ENCODE measurements around the gene PAXX. TPM values are rescaled to one million over a fixed set of nuclear protein-coding genes. Genes with fewer than 3 reads are reported as not detected.

PAXX gene
- total RNA-seq, 2 donors from 2014 or later, result 49.9 to 57.3 TPM

DNA sequence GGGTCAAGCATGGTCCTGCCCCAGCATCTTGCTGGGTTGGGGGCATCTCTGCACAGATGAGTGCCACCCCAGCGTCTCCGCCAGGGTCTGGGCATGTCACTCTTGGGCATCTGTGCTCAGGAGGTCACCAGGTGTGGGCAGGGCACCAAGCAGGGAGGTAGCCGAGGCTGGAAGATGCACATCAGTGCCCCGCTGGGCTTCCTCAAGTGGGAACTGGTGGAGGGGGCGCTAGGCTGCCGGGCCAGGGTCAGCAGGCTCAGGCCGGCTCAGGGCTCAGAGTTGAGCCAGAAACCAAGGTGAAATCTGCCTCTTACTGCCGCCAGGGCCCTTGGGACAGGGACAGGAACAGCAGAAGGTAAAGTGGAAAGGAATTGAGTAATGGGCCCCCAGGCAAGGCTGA is 43.7 kb downstream of the PAXX start:
- Histone ChIP-seq H3K9me3 (no peaks in the 10 kb centered on the region), H3K27me3 (replicated peaks; ENCODE audit: insufficient read depth) (no peaks in the 10 kb centered on the region), H3K36me3 (peaks cover 10% of the 10 kb centered on the region), H3K4me1 (ENCODE audit: control insufficient read depth in 1 of 2, low read depth in 2 of 2) (no peaks in the 10 kb centered on the region), H3K4me3 (no peak overlapping the region), H3K27ac (no peak overlapping the region)
- ATAC-seq (ENCODE audit: insufficient number of reproducible peaks, low FRiP score, low read depth) (no peak), DNase-seq (ENCODE audit: low spot score) (no peak)
- TF ChIP-seq CTCF (IDR thresholded peaks at IDR 0.05), result no peak

- TF ChIP-seq CTCF (IDR thresholded peaks at IDR 0.05), result no peak
- no peak for ATAC-seq (ENCODE audit: insufficient number of reproducible peaks, low FRiP score, low read depth)
- Histone ChIP-seq H3K4me1 (ENCODE audit: control insufficient read depth in 1 of 2, low read depth in 2 of 2) (no peaks in the 10 kb centered on the region), H3K27me3 (replicated peaks; ENCODE audit: insufficient read depth) (no peaks in the 10 kb centered on the region), H3K4me3 (no peak overlapping the region), H3K36me3 (peaks cover 10% of the 10 kb centered on the region), H3K27ac (no peak overlapping the region), H3K9me3 (no peaks in the 10 kb centered on the region)
- DNase-seq (ENCODE audit: low spot score), result no peak
Observed at GRCh38 chr9:137037035-137037434, 44.8 kb downstream of the PAXX start.

- no peak for TF ChIP-seq CTCF (IDR thresholded peaks at IDR 0.05)
- Histone ChIP-seq H3K4me3 (no peak overlapping the region), H3K9me3 (no peaks in the 10 kb centered on the region), H3K36me3 (peaks cover 10% of the 10 kb centered on the region), H3K27ac (no peak overlapping the region), H3K4me1 (ENCODE audit: control insufficient read depth in 1 of 2, low read depth in 2 of 2) (no peaks in the 10 kb centered on the region), H3K27me3 (replicated peaks; ENCODE audit: insufficient read depth) (no peaks in the 10 kb centered on the region)
- ATAC-seq (ENCODE audit: insufficient number of reproducible peaks, low FRiP score, low read depth) (no peak), DNase-seq (ENCODE audit: low spot score) (no peak)
Observed at GRCh38 chr9:137037483-137037882, 45.3 kb downstream of the PAXX start.

GRCh38 chr9:137038916-137039315 is 46.7 kb downstream of the PAXX start:
- TF ChIP-seq CTCF (IDR thresholded peaks at IDR 0.05), result no peak
- peaks cover 10% of the 10 kb centered on the region for H3K36me3 ChIP-seq

DNA sequence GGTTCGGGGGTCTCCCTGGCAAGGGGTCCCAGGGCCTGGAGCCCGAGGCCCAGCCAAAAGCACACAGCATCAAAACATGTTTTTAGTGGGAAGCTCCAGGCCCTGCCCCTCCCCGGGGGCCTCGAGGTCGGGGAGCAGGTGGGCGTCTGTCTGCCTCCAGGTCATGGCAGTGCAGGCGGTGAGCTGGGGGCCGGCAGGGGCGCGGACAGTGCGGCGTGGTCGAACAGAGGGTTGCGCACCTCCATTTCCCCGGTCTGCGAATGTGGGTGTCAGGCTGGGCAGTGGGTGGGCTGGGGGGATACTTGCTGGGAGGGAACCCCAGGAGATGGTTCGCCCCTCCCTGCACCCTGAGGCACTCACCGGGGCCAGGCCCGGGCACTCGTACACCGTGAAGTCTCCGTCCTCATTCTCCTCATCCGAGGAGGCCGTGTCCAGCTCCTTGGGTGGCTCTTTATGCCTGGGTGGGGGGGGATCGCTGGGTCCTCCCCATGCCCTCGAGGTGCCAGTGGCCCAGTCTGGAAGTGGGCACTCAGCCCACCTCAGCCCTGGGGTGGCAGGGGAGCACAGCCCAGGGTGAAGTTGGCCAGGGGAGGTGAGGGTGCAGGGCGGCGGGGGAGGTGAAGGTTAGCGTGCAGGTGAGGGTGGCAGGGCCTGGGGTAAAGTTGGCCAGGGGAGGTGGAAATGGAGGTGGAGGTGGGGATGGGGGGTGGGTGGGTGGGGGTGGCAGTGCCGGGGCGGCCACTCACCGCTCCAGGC is 47.6 kb downstream of the PAXX start:
- no peak overlapping the region for H3K4me3 ChIP-seq
- H3K4me1 ChIP-seq (ENCODE audit: control insufficient read depth in 1 of 2, low read depth in 2 of 2), result peaks cover 6 to 12% of the 10 kb centered on the region in 2 donors
- H3K27me3 ChIP-seq (replicated peaks; ENCODE audit: insufficient read depth), result no peaks in the 10 kb centered on the region
- DNase-seq (ENCODE audit: low spot score) (no peak), ATAC-seq (ENCODE audit: insufficient number of reproducible peaks, low FRiP score, low read depth) (no peak)
- H3K36me3 ChIP-seq, result peaks cover 10% of the 10 kb centered on the region
- no peak for TF ChIP-seq CTCF (IDR thresholded peaks at IDR 0.05)
- H3K27ac ChIP-seq, result no peak overlapping the region
- no peaks in the 10 kb centered on the region for H3K9me3 ChIP-seq

More at GRCh38 chr9:137038916-137039315, 46.7 kb downstream of the PAXX start:
- ATAC-seq (ENCODE audit: insufficient number of reproducible peaks, low FRiP score, low read depth), result no peak
- Histone ChIP-seq H3K4me1 (ENCODE audit: control insufficient read depth in 1 of 2, low read depth in 2 of 2) (peaks cover 0 to 4% of the 10 kb centered on the region in 2 donors), H3K9me3 (no peaks in the 10 kb centered on the region), H3K27ac (no peak overlapping the region), H3K4me3 (no peak overlapping the region), H3K27me3 (replicated peaks; ENCODE audit: insufficient read depth) (no peaks in the 10 kb centered on the region)
- no peak for DNase-seq (ENCODE audit: low spot score)
